Testis (tissue), 3 donors: ENCODE results near the gene TRMT5. TPM values are rescaled to one million over a fixed set of nuclear protein-coding genes. Genes with fewer than 3 reads are reported as not detected.

Experiments used
- DNase-seq: peaks from one replicate; pipeline ENCODE4 v3.0.0-alpha.2; 2019
- H3K27ac ChIP-seq, 2 donors: fragments of 200-600 bp; sonication (generic); one replicate each; pipeline ENCODE4 v1.5.1; 2019
- H3K27me3 ChIP-seq: fragments of 200-600 bp; sonication (generic); one replicate; pipeline ENCODE4 v1.5.1; 2019
- H3K36me3 ChIP-seq: fragments of 200-600 bp; sonication (generic); one replicate; pipeline ENCODE4 v1.5.1; 2017; ENCODE audit warnings: low read depth; ENCODE audit errors: missing control alignments
- H3K4me1 ChIP-seq: fragments of 200-600 bp; sonication (generic); one replicate; pipeline ENCODE4 v1.5.1; 2019
- H3K4me3 ChIP-seq, 2 donors: fragments of 200-600 bp; sonication (generic); one replicate each; pipeline ENCODE4 v1.5.1; 2017 to 2019
- H3K9me3 ChIP-seq: fragments of 200-600 bp; sonication (generic); one replicate; pipeline ENCODE4 v1.5.1; 2017
- POLR2A ChIP-seq: fragments of 450-650 bp; IDR thresholded peaks from one replicate; pipeline ENCODE4 v1.6.1; 2017; ENCODE audit warnings: antibody characterized with exemption, mild to moderate bottlenecking, moderate library complexity
- WGBS, 2 donors: methylation state at CpG; one replicate each; pipeline ENCODE4 v1.1.5; 2018; 5-methylcytosine and 5-hydroxymethylcytosine counted together
- intact Hi-C: fragments of 100-400 bp; cut with DNase I; formaldehyde crosslinking; loops from one replicate; pipeline ENCODE4 v1.15.1; 2023; ENCODE audit warnings: low total_unique reads
- polyA plus RNA-seq: library from polyadenylated mRNA; stranded (reverse); fragments of 350-450 nt; fragmentation: Illumina TruSeq; extraction: RNeasy Lipid Tissue Mini Kit (QIAGEN cat#74804); gene quantifications from one replicate; pipeline ENCODE4 v1.2.3, GENCODE V29; 2014; ENCODE audit warnings: low read depth, low replicate concordance; ENCODE audit not compliant: insufficient read depth
- total RNA-seq, 2 donors: library from RNA; depleted of rRNA; stranded (reverse); fragments of >200 nt; gene quantifications; one replicate each; pipeline ENCODE4 v1.2.3, GENCODE V29; 2016
- TF ChIP-seq, protein P1 (sequence below), 3 experiments: fragments of 450-650 bp in 2 of 3; fragments of 200-600 bp in 1 of 3; sonication (generic) in 1 of 3; IDR thresholded peaks; one replicate each; pipeline ENCODE4 v1.5.1; 2016 to 2019; ENCODE audit warnings: antibody characterized with exemption in 3 of 3, mild to moderate bottlenecking in 2 of 3, moderate library complexity in 1 of 3

The TRMT5 gene
- total and polyA plus RNA-seq, 3 donors from 2014 or later, result 15.2 to 27.6 (median 26.0) TPM

DNA sequence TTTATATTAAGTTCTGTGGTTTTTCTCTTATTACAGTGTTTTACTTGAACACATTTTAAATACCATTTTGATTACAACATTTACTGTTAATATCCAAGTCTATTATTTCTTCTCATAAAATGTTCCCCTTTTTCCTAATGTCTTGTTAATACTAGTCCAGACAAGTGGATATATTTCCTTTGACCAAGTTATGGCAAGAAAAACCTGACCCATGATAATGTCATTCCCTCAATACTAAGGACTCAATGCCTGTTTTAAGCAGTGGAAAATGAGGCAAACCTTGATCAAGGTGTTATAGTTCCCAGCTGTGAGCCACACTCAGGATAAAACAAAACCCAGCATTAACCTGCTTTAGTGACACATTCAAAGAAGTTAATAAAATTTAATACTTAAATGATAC lies 12.2 kb downstream of the TRMT5 start:
- intact Hi-C loops, result no loop called here
- no peaks in the 10 kb centered on the region for H3K4me1 ChIP-seq
- no peak overlapping the region for H3K4me3 ChIP-seq
- H3K27ac ChIP-seq, result no peak overlapping the region
- DNase-seq, result no peak
- TF ChIP-seq POLR2A, result no peak
- TF ChIP-seq, protein P1, sequence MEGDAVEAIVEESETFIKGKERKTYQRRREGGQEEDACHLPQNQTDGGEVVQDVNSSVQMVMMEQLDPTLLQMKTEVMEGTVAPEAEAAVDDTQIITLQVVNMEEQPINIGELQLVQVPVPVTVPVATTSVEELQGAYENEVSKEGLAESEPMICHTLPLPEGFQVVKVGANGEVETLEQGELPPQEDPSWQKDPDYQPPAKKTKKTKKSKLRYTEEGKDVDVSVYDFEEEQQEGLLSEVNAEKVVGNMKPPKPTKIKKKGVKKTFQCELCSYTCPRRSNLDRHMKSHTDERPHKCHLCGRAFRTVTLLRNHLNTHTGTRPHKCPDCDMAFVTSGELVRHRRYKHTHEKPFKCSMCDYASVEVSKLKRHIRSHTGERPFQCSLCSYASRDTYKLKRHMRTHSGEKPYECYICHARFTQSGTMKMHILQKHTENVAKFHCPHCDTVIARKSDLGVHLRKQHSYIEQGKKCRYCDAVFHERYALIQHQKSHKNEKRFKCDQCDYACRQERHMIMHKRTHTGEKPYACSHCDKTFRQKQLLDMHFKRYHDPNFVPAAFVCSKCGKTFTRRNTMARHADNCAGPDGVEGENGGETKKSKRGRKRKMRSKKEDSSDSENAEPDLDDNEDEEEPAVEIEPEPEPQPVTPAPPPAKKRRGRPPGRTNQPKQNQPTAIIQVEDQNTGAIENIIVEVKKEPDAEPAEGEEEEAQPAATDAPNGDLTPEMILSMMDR (IDR thresholded peaks at IDR 0.05), result no peak
- H3K27me3 ChIP-seq, result no peaks in the 10 kb centered on the region
- no peaks in the 10 kb centered on the region for H3K9me3 ChIP-seq
- H3K36me3 ChIP-seq, result no peaks in the 10 kb centered on the region

DNA sequence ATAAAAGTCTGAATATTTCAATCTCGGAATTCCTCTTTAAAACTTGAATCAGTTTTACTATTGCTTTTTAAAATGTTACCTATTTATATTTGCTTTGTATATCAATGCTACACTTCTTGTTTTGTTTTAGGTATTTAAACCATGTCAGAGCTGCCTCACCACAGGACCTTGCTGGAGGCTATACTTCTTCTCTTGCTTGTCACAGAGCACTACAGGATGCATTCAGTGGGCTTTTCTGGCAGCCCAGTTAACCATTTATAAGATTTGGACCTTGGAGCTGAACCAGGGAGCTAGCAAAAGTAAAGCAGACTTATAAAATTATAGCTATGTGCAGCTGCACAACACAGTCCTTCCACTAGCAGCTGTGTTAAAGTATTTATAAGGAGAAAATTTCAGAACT lies 12.8 kb downstream of the TRMT5 start:
- no peaks in the 10 kb centered on the region for H3K4me1 ChIP-seq
- no peaks in the 10 kb centered on the region for H3K9me3 ChIP-seq
- H3K27ac ChIP-seq, result no peak overlapping the region
- WGBS, 2 donors, result 74 to 75% methylated on average over 1 of the region's 1 CpG
- H3K27me3 ChIP-seq, result no peaks in the 10 kb centered on the region
- intact Hi-C loops, result no loop called here
- no peak for TF ChIP-seq POLR2A
- TF ChIP-seq, protein P1 (IDR thresholded peaks at IDR 0.05), result no peak
- no peak for DNase-seq
- no peaks in the 10 kb centered on the region for H3K36me3 ChIP-seq
- H3K4me3 ChIP-seq, result no peak overlapping the region

DNA sequence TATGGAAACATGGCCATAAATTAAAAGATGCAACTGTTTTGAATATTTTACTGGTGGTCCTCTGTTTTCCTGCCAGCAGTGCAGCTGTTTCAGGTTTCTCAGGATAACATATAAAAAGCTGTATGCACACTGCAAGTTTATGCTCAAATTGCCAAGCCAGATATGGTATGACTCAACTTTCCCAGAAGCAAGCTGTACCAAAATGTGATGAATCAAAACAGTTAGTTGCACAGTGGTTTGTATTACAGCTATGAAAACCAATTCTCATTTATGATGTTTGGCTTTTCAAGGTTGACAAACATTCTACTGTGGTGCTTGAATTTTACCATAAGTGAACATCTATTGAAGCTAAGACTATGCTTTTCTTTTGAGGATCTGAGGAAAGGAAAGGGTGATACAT lies 15.5 kb downstream of the TRMT5 start:
- H3K36me3 ChIP-seq, result no peaks in the 10 kb centered on the region
- no peak overlapping the region for H3K4me3 ChIP-seq
- no peak for DNase-seq
- H3K27me3 ChIP-seq, result no peaks in the 10 kb centered on the region
- H3K4me1 ChIP-seq, result no peaks in the 10 kb centered on the region
- no peak overlapping the region for H3K27ac ChIP-seq
- no peak for TF ChIP-seq POLR2A
- TF ChIP-seq, protein P1 (IDR thresholded peaks at IDR 0.05), result no peak
- intact Hi-C loops, result no loop called here
- no peaks in the 10 kb centered on the region for H3K9me3 ChIP-seq

DNA sequence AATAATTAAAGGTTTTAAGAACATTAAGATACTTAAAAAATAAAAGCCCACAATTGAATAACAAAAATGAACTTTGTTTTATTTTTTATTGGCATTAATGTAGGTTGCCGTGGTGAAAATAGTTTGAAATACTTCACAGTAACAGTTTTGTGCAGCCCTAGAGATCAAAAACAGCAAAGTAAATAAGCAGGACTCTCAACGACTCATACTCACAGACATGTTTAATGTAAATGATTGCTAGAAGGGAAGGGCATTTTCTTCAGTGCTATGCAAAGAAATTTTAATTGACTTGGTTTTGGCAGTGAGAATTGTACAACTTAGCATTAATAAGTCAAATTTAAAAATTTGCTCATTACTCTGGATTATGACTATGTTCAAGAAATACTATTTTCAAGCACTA lies 16.0 kb downstream of the TRMT5 start:
- TF ChIP-seq POLR2A, result no peak
- TF ChIP-seq, protein P1 (IDR thresholded peaks at IDR 0.05), result no peak
- no peak for DNase-seq
- Histone ChIP-seq H3K4me1 (no peaks in the 10 kb centered on the region), H3K36me3 (no peaks in the 10 kb centered on the region), H3K27ac (no peak overlapping the region), H3K27me3 (no peaks in the 10 kb centered on the region), H3K4me3 (no peak overlapping the region), H3K9me3 (no peaks in the 10 kb centered on the region)
- WGBS, 2 donors, result 67% methylated on average over 2 of the region's 2 CpGs
- intact Hi-C loops, result no loop called here

DNA sequence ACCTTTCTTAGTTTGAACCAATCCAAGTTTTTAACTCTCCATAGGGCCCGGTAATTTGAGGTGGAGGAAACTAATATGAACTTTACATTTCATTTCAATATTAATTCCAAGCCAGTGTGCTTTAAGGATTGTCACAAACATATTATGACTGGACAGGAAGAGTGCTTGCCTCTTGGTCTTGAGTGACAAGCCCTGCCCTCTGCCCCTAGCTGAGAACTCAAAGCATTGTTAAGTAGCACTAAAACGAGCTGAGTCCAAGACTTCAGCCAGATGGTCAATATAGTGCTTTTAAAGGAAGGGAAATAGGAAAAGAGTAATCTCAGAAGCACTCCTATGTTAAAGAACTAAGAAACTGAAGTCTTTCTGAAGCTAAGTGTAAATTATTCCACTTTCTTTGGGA lies 17.1 kb downstream of the TRMT5 start:
- no peak overlapping the region for H3K4me3 ChIP-seq
- no peaks in the 10 kb centered on the region for H3K27me3 ChIP-seq
- no peaks in the 10 kb centered on the region for H3K4me1 ChIP-seq
- H3K9me3 ChIP-seq, result no peaks in the 10 kb centered on the region
- TF ChIP-seq POLR2A, result no peak
- TF ChIP-seq, protein P1 (IDR thresholded peaks at IDR 0.05), result no peak
- 68 to 71% methylated on average over 2 of the region's 2 CpGs for WGBS, 2 donors
- no peaks in the 10 kb centered on the region for H3K36me3 ChIP-seq
- no peak for DNase-seq
- H3K27ac ChIP-seq, result no peak overlapping the region
- intact Hi-C loops, result no loop called here
